ENCODE measurements around the gene VPS13D. TPM values are rescaled to one million over a fixed set of nuclear protein-coding genes. Genes with fewer than 3 reads are reported as not detected.

Gene VPS13D
- polyA plus RNA-seq, 3 donors = 3.6 to 20.2 (median 5.1) TPM

GRCh38 chr1:12341667-12342066, 111.8 kb downstream of the VPS13D start:
- H3K9ac ChIP-seq (ENCODE audit: insufficient read depth, low read length, poor library complexity, severe bottlenecking) = no peak overlapping the region
- peaks cover 63 to 68% of the 10 kb centered on the region in 2 donors for H3K36me3 Mint-ChIP-seq
- H3K4me3 Mint-ChIP-seq = no peak overlapping the region
- 84% methylated on average over 5 of the region's 6 CpGs for WGBS (ENCODE audit: insufficient coverage)
- no peaks in the 10 kb centered on the region for H4K20me1 ChIP-seq (ENCODE audit: insufficient read depth, low read length)
- H3K4me1 Mint-ChIP-seq = peaks cover 37% of the 10 kb centered on the region
- no peak overlapping the region for H3K4me3 ChIP-seq (replicated peaks in 1 of 3; ENCODE audit: low read depth in 2 of 3, low read length in 3 of 3)
- DNase-seq = no peak
- no peaks in the 10 kb centered on the region for H3K27me3 ChIP-seq (ENCODE audit: control insufficient read depth in 2 of 2, insufficient read depth in 2 of 2, low read length in 2 of 2)
- H3K9me3 Mint-ChIP-seq = no peaks in the 10 kb centered on the region
- TF ChIP-seq CTCF (IDR thresholded peaks at IDR 0.05) = no peak
- intact Hi-C loops (cut with micrococcal nuclease) = no loop called here
- H2AFZ ChIP-seq (ENCODE audit: insufficient read depth, low read depth, low read length, poor library complexity, severe bottlenecking) = no peak overlapping the region
- no peaks in the 10 kb centered on the region for H3K27me3 Mint-ChIP-seq (ENCODE audit: low read depth in 3 of 3)
- peaks cover 30 to 65% of the 10 kb centered on the region in 2 donors for H3K36me3 ChIP-seq (replicated peaks in 1 of 2; ENCODE audit: control insufficient read depth in 1 of 2, insufficient read depth in 2 of 2, low read length in 2 of 2)
- no peak overlapping the region for H3K4me2 ChIP-seq (replicated peaks; ENCODE audit: extremely low read depth, low read length, poor library complexity, severe bottlenecking)
- no peak overlapping the region for H3K27ac Mint-ChIP-seq
- no peaks in the 10 kb centered on the region for H3K79me2 ChIP-seq (ENCODE audit: insufficient read depth, low read length)
- H3K4me1 ChIP-seq (ENCODE audit: control insufficient read depth in 1 of 2, insufficient read depth in 2 of 2, low read length in 2 of 2) = peaks cover 31 to 33% of the 10 kb centered on the region in 2 donors
- H3K9me3 ChIP-seq (replicated peaks in 1 of 2; ENCODE audit: control insufficient read depth in 1 of 2, insufficient read depth in 1 of 2, low read length in 2 of 2) = no peaks in the 10 kb centered on the region
- no peak overlapping the region for H3K27ac ChIP-seq (ENCODE audit: low read depth in 1 of 2, low read length in 2 of 2)

- no peak for TF ChIP-seq CTCF (IDR thresholded peaks at IDR 0.05)
- DNase-seq = no peak
- intact Hi-C loops (cut with micrococcal nuclease) = no loop called here
- peaks cover 31 to 36% of the 10 kb centered on the region in 2 donors for H3K4me1 ChIP-seq (ENCODE audit: control insufficient read depth in 1 of 2, insufficient read depth in 2 of 2, low read length in 2 of 2)
- no peak overlapping the region for H3K4me2 ChIP-seq (replicated peaks; ENCODE audit: extremely low read depth, low read length, poor library complexity, severe bottlenecking)
- WGBS (ENCODE audit: insufficient coverage) = 100% methylated on average over 6 of the region's 8 CpGs
- peaks cover 25 to 67% of the 10 kb centered on the region in 2 donors for H3K36me3 ChIP-seq (replicated peaks in 1 of 2; ENCODE audit: control insufficient read depth in 1 of 2, insufficient read depth in 2 of 2, low read length in 2 of 2)
- H3K27ac ChIP-seq (ENCODE audit: low read depth in 1 of 2, low read length in 2 of 2) = no peak overlapping the region
- no peaks in the 10 kb centered on the region for H3K9me3 ChIP-seq (replicated peaks in 1 of 2; ENCODE audit: control insufficient read depth in 1 of 2, insufficient read depth in 1 of 2, low read length in 2 of 2)
- H3K36me3 Mint-ChIP-seq = peaks cover 64 to 70% of the 10 kb centered on the region in 2 donors
- no peak overlapping the region for H3K4me3 ChIP-seq (replicated peaks in 1 of 3; ENCODE audit: low read depth in 2 of 3, low read length in 3 of 3)
- peak overlapping the region in 2 of 7 donors; percentile 10 to 75 for H3K27ac Mint-ChIP-seq
- no peaks in the 10 kb centered on the region for H4K20me1 ChIP-seq (ENCODE audit: insufficient read depth, low read length)
- H3K9ac ChIP-seq (ENCODE audit: insufficient read depth, low read length, poor library complexity, severe bottlenecking) = no peak overlapping the region
- no peaks in the 10 kb centered on the region for H3K79me2 ChIP-seq (ENCODE audit: insufficient read depth, low read length)
- no peak overlapping the region for H3K4me3 Mint-ChIP-seq
- H3K4me1 Mint-ChIP-seq = peaks cover 40% of the 10 kb centered on the region
- no peaks in the 10 kb centered on the region for H3K9me3 Mint-ChIP-seq
- H3K27me3 Mint-ChIP-seq (ENCODE audit: low read depth in 3 of 3) = no peaks in the 10 kb centered on the region
- no peaks in the 10 kb centered on the region for H3K27me3 ChIP-seq (ENCODE audit: control insufficient read depth in 2 of 2, insufficient read depth in 2 of 2, low read length in 2 of 2)
- H2AFZ ChIP-seq (ENCODE audit: insufficient read depth, low read depth, low read length, poor library complexity, severe bottlenecking) = no peak overlapping the region
These were observed 112.7 kb downstream of the VPS13D start for GRCh38 chr1:12342401-12343003.

Data from CD14-positive monocyte (primary cell).